ENCODE results near the gene SGK2. TPM values are rescaled to one million over a fixed set of nuclear protein-coding genes. Genes with fewer than 3 reads are reported as not detected.

Gene SGK2
- total RNA-seq, 1 experiment from 2014 or later, result not detected

DNA sequence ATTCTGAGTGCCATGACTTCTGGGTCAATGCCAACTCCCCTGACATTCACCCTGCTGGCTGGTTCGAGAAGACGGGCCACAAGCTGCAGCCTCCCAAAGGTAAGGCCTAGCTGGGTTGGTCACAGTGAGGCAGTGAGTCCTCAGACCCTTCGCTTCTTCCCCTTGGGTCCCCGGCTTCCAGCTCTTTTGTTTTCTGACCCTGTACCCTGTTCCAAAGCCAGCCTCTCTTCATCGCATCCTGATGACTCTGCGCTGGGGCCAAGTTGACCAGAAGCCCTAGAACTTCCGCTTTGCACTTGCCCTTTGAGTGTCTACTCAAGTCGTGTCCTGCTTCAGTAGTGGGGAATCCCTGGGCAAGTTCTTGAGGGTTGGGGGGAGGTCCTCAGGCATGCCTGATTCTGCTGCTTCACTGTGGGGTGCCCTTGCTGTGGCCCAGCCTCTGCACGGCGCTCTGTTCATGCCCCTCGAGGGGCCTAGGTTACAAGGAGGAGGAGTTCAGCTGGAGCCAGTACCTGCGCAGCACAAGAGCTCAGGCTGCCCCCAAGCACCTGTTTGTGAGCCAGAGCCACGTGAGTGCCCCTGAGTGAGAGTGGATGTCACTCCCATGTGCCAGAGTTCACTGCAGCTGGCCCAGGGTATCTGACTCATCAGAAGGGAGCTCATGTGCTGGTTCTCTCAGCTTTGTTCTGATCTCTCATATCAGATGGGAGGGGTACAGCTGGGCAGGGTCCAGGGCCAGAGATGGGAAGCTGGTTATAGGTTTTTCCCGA lies 28.3 kb upstream of the SGK2 start:
- DNase-seq (ENCODE audit: low read depth in 1 of 2, low spot score in 2 of 2), result no peak
- H3K36me3 ChIP-seq, result no peaks in the 10 kb centered on the region
- no peaks in the 10 kb centered on the region for H3K4me1 ChIP-seq (replicated peaks)
- no peaks in the 10 kb centered on the region for H3K27me3 ChIP-seq (replicated peaks)
- no peak overlapping the region for H3K27ac ChIP-seq
- H3K4me3 ChIP-seq, result no peak overlapping the region
- no peaks in the 10 kb centered on the region for H3K9me3 ChIP-seq (replicated peaks)

DNA sequence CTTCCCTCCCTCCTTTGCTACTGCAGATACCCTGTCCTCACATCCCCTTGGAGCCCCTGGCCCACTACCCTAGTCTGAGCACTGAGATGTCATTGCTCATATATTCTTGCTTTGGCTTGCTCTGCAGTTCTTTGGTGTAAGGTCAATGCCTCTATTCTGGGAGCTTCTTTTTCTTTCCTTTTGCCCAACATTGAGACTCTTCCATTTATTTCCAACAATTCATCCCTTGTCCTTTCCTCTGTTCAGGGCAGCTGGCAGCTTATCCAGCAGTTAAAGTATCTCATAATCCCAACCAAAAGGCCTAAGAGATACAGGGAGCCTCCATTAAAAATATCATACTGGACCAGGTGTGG lies 27.8 kb upstream of the SGK2 start:
- no peak for DNase-seq (ENCODE audit: low read depth in 1 of 2, low spot score in 2 of 2)
- no peaks in the 10 kb centered on the region for H3K9me3 ChIP-seq (replicated peaks)
- H3K4me3 ChIP-seq, result no peak overlapping the region
- no peaks in the 10 kb centered on the region for H3K36me3 ChIP-seq
- no peaks in the 10 kb centered on the region for H3K4me1 ChIP-seq (replicated peaks)
- no peaks in the 10 kb centered on the region for H3K27me3 ChIP-seq (replicated peaks)
- no peak overlapping the region for H3K27ac ChIP-seq

- no peak overlapping the region for H3K27ac ChIP-seq
- no peaks in the 10 kb centered on the region for H3K27me3 ChIP-seq (replicated peaks)
- no peaks in the 10 kb centered on the region for H3K9me3 ChIP-seq (replicated peaks)
These were observed 26.3 kb upstream of the SGK2 start for GRCh38 chr20:43532416-43533055.

DNA sequence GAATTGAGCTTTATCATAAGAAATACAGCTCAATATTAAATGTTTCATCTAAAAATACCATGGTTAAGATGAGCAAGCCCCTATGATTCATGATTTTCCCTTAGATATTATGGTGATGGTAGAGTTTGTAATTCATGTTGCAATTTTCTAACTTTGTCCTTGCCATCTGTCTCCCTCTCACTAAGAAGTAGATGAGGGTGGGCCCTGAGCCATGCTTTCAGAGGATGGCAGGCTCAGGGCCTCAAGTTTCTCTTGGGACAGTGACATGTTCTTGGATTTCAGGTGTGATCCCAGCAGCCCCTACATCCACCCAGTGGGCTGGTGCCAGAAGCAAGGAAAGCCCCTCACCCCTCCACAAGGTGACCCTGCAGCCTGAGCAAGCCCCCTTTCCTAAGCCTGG lies 25.8 kb upstream of the SGK2 start:
- no peak overlapping the region for H3K4me3 ChIP-seq
- no peak for DNase-seq (ENCODE audit: low read depth in 1 of 2, low spot score in 2 of 2)
- no peaks in the 10 kb centered on the region for H3K4me1 ChIP-seq (replicated peaks)
- H3K27ac ChIP-seq, result no peak overlapping the region
- H3K27me3 ChIP-seq (replicated peaks), result no peaks in the 10 kb centered on the region
- H3K9me3 ChIP-seq (replicated peaks), result no peaks in the 10 kb centered on the region
- H3K36me3 ChIP-seq, result no peaks in the 10 kb centered on the region

More at GRCh38 chr20:43532416-43533055, 26.3 kb upstream of the SGK2 start:
- Histone ChIP-seq H3K4me1 (replicated peaks) (no peaks in the 10 kb centered on the region), H3K36me3 (no peaks in the 10 kb centered on the region), H3K4me3 (no peak overlapping the region)
- no peak for DNase-seq (ENCODE audit: low read depth in 1 of 2, low spot score in 2 of 2)

DNA sequence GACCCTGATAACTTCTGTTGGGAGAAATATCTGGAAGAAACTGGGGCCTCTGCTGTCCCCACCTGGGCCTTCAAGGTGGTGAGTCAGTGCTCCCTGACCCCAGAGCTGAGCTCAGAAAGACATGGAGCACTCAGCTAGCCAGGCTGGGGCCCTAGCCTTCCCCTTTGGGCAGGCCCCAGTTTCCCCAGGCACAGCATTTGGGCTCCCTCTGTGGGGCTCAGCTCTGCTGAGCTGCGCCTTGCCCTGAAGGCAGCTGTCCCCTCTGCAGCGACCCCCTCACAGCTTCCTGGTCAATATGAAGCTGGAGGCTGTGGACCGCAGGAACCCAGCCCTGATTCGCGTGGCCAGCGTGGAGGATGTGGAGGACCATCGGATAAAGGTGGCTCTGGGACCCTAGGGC lies 24.8 kb upstream of the SGK2 start:
- no peaks in the 10 kb centered on the region for H3K9me3 ChIP-seq (replicated peaks)
- H3K4me1 ChIP-seq (replicated peaks), result no peaks in the 10 kb centered on the region
- H3K27me3 ChIP-seq (replicated peaks), result no peaks in the 10 kb centered on the region
- no peak overlapping the region for H3K27ac ChIP-seq
- H3K36me3 ChIP-seq, result no peaks in the 10 kb centered on the region
- no peak overlapping the region for H3K4me3 ChIP-seq
- no peak for DNase-seq (ENCODE audit: low read depth in 1 of 2, low spot score in 2 of 2)

GRCh38 chr20:43534791-43535350 lies 24.0 kb upstream of the SGK2 start:
- H3K36me3 ChIP-seq, result no peaks in the 10 kb centered on the region
- no peaks in the 10 kb centered on the region for H3K4me1 ChIP-seq (replicated peaks)
- H3K27me3 ChIP-seq (replicated peaks), result no peaks in the 10 kb centered on the region
- no peak overlapping the region for H3K27ac ChIP-seq
- H3K9me3 ChIP-seq (replicated peaks), result no peaks in the 10 kb centered on the region
- DNase-seq (ENCODE audit: low read depth in 1 of 2, low spot score in 2 of 2), result no peak
- no peak overlapping the region for H3K4me3 ChIP-seq

GRCh38 chr20:43535370-43536004 lies 23.3 kb upstream of the SGK2 start:
- Histone ChIP-seq H3K27ac (no peak overlapping the region), H3K27me3 (replicated peaks) (no peaks in the 10 kb centered on the region), H3K4me3 (no peak overlapping the region), H3K9me3 (replicated peaks) (no peaks in the 10 kb centered on the region), H3K4me1 (replicated peaks) (no peaks in the 10 kb centered on the region), H3K36me3 (no peaks in the 10 kb centered on the region)
- no peak for DNase-seq (ENCODE audit: low read depth in 1 of 2, low spot score in 2 of 2)

DNA sequence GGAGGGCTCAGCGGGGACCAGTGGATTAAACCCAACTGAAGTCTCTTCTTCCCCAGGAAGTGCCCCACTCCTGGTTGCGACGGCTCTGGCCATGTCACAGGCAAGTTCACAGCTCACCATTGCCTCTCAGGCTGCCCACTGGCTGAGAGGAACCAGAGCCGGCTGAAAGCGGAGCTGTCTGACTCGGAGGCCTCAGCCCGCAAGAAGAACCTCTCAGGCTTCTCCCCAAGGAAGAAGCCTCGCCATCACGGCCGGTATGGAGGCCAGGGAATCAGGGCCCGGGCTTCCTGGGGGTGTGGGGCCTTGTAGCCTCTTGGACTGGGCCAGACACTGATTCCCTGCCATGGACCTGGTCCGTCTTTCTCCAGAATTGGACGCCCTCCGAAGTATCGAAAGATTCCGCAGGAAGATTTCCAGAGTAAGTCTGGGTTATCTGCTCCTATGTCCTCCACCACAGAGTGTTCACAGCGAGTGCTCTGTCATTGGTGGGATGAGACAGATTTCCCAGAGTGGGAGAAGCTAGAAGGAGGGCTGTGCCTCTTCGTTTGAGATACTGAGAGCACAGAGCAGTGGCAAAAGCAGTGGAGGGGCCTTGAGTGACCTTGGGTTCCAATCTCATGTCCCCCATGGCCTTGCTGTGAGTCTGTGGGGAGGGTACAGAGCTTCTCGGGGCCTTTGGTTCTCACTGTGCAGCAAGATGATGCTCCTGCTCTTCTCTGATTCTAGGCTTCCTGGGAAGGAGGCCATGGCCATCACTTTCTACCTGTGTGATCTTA lies 22.6 kb upstream of the SGK2 start:
- H3K4me1 ChIP-seq (replicated peaks), result no peaks in the 10 kb centered on the region
- H3K27ac ChIP-seq, result no peak overlapping the region
- H3K36me3 ChIP-seq, result no peaks in the 10 kb centered on the region
- H3K27me3 ChIP-seq (replicated peaks), result no peaks in the 10 kb centered on the region
- H3K4me3 ChIP-seq, result no peak overlapping the region
- DNase-seq (ENCODE audit: low read depth in 1 of 2, low spot score in 2 of 2), result no peak
- no peaks in the 10 kb centered on the region for H3K9me3 ChIP-seq (replicated peaks)

DNA sequence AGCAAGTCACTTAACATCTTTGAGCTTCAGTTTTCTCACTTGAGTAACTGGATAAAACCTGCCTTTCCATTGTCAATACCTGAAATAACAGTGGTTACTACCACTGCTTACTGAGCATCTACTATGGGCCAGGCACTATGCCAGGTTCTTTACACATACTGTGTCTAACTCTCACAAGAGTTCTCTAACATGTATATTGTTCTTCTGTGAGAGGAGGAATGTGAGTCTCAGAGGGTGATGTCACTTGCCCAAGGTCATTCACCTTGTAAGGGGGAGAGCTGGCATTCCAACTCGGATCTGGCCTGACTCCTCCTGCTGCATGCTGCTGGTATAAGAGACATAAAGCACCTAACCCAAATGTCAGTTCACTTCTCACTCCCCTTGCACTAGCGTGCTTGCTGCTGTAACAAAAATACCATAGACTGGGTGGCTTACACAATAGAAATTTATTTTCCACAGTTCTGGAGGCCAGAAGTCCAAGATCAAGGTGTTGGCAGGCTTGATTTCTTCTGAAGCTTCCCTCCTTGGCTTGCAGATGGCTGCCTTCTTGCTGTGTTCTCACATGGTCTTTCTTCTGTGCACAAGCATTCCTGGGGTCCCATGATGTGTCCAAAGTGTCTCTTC lies 21.9 kb upstream of the SGK2 start:
- no peak for DNase-seq (ENCODE audit: low read depth in 1 of 2, low spot score in 2 of 2)
- Histone ChIP-seq H3K4me1 (replicated peaks) (no peaks in the 10 kb centered on the region), H3K9me3 (replicated peaks) (no peaks in the 10 kb centered on the region), H3K4me3 (no peak overlapping the region), H3K27me3 (replicated peaks) (no peaks in the 10 kb centered on the region), H3K27ac (no peak overlapping the region), H3K36me3 (no peaks in the 10 kb centered on the region)

DNA sequence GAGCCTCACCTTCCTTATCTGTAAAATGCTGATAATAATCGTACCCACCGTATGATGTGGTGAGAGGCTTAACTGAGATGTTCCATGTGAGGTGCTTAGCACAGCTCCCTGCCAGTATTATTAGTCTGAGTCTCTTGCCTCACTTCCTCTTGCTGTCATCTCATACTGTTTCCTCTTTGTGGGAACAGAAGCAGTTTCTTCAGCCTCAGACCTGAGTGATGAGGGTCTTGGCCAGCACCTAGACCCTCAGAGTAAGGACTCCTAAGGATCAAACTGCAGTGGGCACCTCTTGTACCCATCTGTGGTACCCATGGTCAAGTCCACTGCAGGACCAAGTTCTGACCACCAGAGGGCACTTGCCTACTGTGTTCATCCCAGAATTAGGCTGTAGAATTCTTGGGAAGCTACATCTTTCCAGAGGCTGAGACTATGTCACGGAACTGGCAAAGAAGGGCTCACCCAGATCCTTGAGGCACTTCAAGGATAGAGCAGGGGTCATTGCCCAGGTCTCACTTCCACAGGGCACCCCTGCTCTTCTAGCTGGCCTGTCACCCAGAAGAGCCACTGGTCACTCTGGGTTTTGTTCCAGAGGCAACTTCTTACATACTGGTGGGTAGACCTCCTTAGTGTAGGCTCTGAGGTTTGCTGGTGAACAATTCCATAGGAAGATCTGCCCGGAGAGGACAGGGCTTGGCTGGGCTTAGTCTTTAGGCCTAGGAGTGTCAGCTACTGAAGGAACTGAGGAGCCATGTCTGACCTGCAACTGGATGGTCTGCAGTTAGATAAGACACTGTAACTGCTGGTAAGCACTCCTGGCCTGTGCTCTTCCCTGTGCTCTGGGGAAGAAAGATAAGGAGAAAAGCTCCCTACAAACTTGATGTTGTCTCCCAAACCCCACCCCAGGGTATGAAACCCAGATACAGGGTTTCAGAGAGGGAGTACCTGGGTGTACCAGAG lies 20.6 kb upstream of the SGK2 start:
- Histone ChIP-seq H3K27ac (no peak overlapping the region), H3K36me3 (no peaks in the 10 kb centered on the region), H3K4me3 (no peak overlapping the region), H3K27me3 (replicated peaks) (no peaks in the 10 kb centered on the region), H3K4me1 (replicated peaks) (no peaks in the 10 kb centered on the region), H3K9me3 (replicated peaks) (no peaks in the 10 kb centered on the region)
- peak; percentile 54 to 63 for DNase-seq (ENCODE audit: low read depth in 1 of 2, low spot score in 2 of 2)

DNA sequence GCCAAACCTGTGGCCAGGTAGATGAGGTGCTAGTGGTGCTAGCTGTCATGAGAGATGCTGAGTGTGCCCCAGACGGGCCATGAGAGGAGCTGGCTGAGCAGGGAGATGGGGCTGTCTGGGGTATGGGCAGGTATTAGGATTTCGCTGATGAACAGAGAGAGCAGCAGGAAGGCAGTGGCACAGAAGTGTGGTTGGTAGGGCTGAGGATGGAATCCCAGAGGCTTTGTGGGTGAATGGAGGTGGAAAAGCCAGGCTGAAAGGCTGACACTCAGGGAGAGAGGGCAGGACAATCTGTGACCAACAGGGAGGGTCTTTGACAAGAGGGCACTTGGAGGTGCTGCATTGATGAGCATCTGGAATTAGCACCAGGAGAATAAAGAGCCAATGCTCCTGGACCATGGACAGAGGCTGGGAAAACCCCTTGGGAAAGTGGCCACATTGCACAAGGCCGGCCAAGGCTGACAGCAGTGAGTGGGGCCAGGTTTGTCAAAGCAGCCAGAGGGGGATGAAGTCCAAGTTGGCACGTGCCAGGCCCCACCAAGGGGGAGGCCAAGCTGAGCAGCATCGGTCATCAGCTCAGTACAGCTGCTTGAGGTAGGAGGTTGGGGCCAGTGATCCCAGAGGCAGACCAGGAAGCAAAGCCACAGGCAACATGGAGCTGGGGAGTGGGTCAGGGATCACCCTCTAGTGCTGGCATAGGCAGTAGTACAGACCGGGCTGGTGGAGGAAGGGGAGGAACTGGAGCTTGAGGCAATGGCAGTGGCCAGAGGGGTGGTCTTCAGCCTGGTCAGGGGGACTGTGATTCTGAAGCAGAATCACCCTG lies 19.7 kb upstream of the SGK2 start:
- Histone ChIP-seq H3K9me3 (replicated peaks) (no peaks in the 10 kb centered on the region), H3K27me3 (replicated peaks) (no peaks in the 10 kb centered on the region), H3K4me1 (replicated peaks) (no peaks in the 10 kb centered on the region), H3K36me3 (no peaks in the 10 kb centered on the region), H3K4me3 (no peak overlapping the region), H3K27ac (no peak overlapping the region)
- no peak for DNase-seq (ENCODE audit: low read depth in 1 of 2, low spot score in 2 of 2)

All from SJSA1 (cell line).